Neural progenitor cell (in vitro differentiated cells): ENCODE results near the gene F2RL3. TPM values are rescaled to one million over a fixed set of nuclear protein-coding genes. Genes with fewer than 3 reads are reported as not detected.

Source experiments
- DNase-seq: peaks from one replicate; pipeline ENCODE4 v3.0.0-alpha.2; 2016; ENCODE audit warnings: low spot score
- H2AFZ ChIP-seq: fragments of 200-600 bp; sonication (generic); replicated peaks from 2 replicates; pipeline ENCODE4 v1.6.1; 2016; ENCODE audit warnings: antibody characterized with exemption
- H3F3A ChIP-seq: fragments of 200-600 bp; sonication (generic); 2 replicates; pipeline ENCODE4 v1.6.1; 2016; ENCODE audit warnings: antibody characterized with exemption, low read depth
- H3K27ac ChIP-seq: fragments of 200-600 bp; sonication (generic); 2 replicates; pipeline ENCODE4 v1.5.1; 2016; ENCODE audit warnings: mild to moderate bottlenecking
- H3K27me3 ChIP-seq: fragments of 200-600 bp; sonication (generic); 2 replicates; pipeline ENCODE4 v1.6.1; 2016; ENCODE audit warnings: mild to moderate bottlenecking, moderate library complexity
- H3K36me3 ChIP-seq: fragments of 200-600 bp; sonication (generic); 2 replicates; pipeline ENCODE4 v1.5.1; 2016
- H3K4me1 ChIP-seq: fragments of 200-600 bp; sonication (generic); 2 replicates; pipeline ENCODE4 v1.6.1; 2016; ENCODE audit warnings: mixed run types
- H3K4me2 ChIP-seq: fragments of 200-600 bp; sonication (generic); 2 replicates; pipeline ENCODE4 v1.6.1; 2016
- H3K4me3 ChIP-seq: fragments of 200-600 bp; sonication (generic); 2 replicates; pipeline ENCODE4 v1.5.1; 2016
- H3K79me2 ChIP-seq: fragments of 200-600 bp; sonication (generic); 2 replicates; pipeline ENCODE4 v1.6.1; 2016; ENCODE audit warnings: low read depth
- H3K9ac ChIP-seq: fragments of 200-600 bp; sonication (generic); 2 replicates; pipeline ENCODE4 v1.6.1; 2016
- H3K9me3 ChIP-seq: fragments of 200-600 bp; sonication (generic); 2 replicates; pipeline ENCODE4 v1.5.1; 2016; ENCODE audit warnings: low read depth
- H4K20me1 ChIP-seq: fragments of 200-600 bp; sonication (generic); 2 replicates; pipeline ENCODE4 v1.6.1; 2016; ENCODE audit warnings: low read depth
- H3K27ac Mint-ChIP-seq: 3 replicates; pipeline ENCODE4 v1.8.0; 2021; ENCODE audit warnings: mixed read lengths
- H3K27me3 Mint-ChIP-seq: 2 replicates; pipeline ENCODE4 v1.8.0; 2022; ENCODE audit warnings: low read depth, mild to moderate bottlenecking, inconsistent platforms, moderate library complexity, mixed read lengths; ENCODE audit not compliant: insufficient read depth
- H3K36me3 Mint-ChIP-seq: 3 replicates; pipeline ENCODE4 v1.8.0; 2021; ENCODE audit warnings: mixed read lengths
- H3K4me1 Mint-ChIP-seq: 3 replicates; pipeline ENCODE4 v1.8.0; 2021; ENCODE audit warnings: mixed read lengths
- H3K4me3 Mint-ChIP-seq: 3 replicates; pipeline ENCODE4 v1.8.0; 2021; ENCODE audit warnings: mild to moderate bottlenecking, moderate library complexity, mixed read lengths
- H3K9me3 Mint-ChIP-seq: 3 replicates; pipeline ENCODE4 v1.8.0; 2020; ENCODE audit warnings: mixed read lengths
- EZH2 ChIP-seq: fragments of 200-600 bp; sonication (generic); IDR thresholded peaks from 2 replicates; pipeline ENCODE4 v1.6.1; 2017; ENCODE audit warnings: antibody characterized with exemption, mild to moderate bottlenecking, moderate library complexity
- EZH2phosphoT487 ChIP-seq: fragments of 200-600 bp; sonication (generic); IDR thresholded peaks from 2 replicates; pipeline ENCODE4 v1.6.1; 2017; ENCODE audit warnings: antibody characterized with exemption
- total RNA-seq: library from RNA; depleted of rRNA; stranded (reverse); fragments of >200 nt; gene quantifications from 2 replicates; pipeline ENCODE4 v1.2.3, GENCODE V29; 2015; ENCODE audit warnings: low replicate concordance
- TF ChIP-seq, protein P1 (sequence below): fragments of 200-600 bp; sonication (generic); IDR thresholded peaks from 2 replicates; pipeline ENCODE4 v1.5.1; 2017; ENCODE audit warnings: antibody characterized with exemption, mild to moderate bottlenecking

The F2RL3 gene
- total RNA-seq, 1 donor from 2014 or later = not detected

DNA sequence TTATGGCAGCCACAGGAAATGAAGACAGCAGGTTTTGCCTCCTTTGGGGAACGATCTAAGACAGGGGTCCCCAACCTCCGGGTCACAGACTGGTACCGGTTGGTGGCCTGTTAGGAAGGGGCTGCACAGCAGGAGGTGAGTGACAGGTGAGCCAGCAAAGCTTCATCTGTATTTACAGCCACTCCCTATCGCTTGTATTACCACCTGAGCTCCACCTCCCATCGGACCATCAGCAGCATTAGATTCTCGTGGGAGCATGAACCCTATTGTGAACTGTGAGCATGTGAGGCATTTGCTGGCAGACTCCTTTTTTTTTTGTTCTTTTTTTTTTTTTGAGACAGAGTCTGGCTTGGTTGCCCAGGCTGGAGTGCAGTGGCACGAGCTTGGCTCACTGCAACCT, 22.2 kb downstream of the F2RL3 start:
- Histone ChIP-seq H3F3A (no peaks in the 10 kb centered on the region), H3K27me3 (no peaks in the 10 kb centered on the region), H3K36me3 (no peaks in the 10 kb centered on the region), H3K4me2 (no peak overlapping the region), H4K20me1 (no peaks in the 10 kb centered on the region), H3K9me3 (peaks cover 8% of the 10 kb centered on the region), H3K27ac (no peak overlapping the region), H2AFZ (no peak overlapping the region), H3K79me2 (no peaks in the 10 kb centered on the region), H3K4me1 (no peaks in the 10 kb centered on the region), H3K9ac (no peak overlapping the region), H3K4me3 (no peak overlapping the region)
- no peak overlapping the region for H3K27ac Mint-ChIP-seq
- no peak overlapping the region for H3K4me3 Mint-ChIP-seq
- no peak for DNase-seq
- H3K9me3 Mint-ChIP-seq = peaks cover 28% of the 10 kb centered on the region
- TF ChIP-seq EZH2 (no peak), EZH2phosphoT487 (no peak)
- TF ChIP-seq, protein P1, sequence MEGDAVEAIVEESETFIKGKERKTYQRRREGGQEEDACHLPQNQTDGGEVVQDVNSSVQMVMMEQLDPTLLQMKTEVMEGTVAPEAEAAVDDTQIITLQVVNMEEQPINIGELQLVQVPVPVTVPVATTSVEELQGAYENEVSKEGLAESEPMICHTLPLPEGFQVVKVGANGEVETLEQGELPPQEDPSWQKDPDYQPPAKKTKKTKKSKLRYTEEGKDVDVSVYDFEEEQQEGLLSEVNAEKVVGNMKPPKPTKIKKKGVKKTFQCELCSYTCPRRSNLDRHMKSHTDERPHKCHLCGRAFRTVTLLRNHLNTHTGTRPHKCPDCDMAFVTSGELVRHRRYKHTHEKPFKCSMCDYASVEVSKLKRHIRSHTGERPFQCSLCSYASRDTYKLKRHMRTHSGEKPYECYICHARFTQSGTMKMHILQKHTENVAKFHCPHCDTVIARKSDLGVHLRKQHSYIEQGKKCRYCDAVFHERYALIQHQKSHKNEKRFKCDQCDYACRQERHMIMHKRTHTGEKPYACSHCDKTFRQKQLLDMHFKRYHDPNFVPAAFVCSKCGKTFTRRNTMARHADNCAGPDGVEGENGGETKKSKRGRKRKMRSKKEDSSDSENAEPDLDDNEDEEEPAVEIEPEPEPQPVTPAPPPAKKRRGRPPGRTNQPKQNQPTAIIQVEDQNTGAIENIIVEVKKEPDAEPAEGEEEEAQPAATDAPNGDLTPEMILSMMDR = no peak
- H3K27me3 Mint-ChIP-seq = peaks cover 7% of the 10 kb centered on the region
- peaks cover 4% of the 10 kb centered on the region for H3K36me3 Mint-ChIP-seq
- H3K4me1 Mint-ChIP-seq = no peaks in the 10 kb centered on the region

DNA sequence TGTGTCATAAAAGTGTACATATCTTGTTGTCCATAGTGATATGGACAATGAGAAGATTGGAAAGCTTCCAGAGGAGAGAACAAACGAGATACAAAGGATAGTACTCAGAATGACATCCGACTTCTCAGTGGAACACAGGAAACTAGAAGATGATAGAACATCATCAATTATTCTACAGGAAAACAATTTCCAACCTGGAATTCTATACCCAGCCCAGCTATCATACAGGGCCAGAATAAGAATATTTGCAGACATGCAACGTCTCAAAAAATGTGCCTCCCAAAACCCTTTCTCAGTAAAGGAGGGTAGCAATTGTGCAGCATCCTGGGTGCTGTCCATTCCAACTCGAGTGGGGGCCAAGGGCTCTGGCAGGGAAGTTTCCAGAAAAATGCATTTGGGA, 24.0 kb downstream of the F2RL3 start:
- Histone ChIP-seq H3K4me2 (no peak overlapping the region), H3K27ac (no peak overlapping the region), H3F3A (no peaks in the 10 kb centered on the region), H4K20me1 (no peaks in the 10 kb centered on the region), H3K4me1 (no peaks in the 10 kb centered on the region), H3K27me3 (no peaks in the 10 kb centered on the region), H3K9me3 (peaks cover 8% of the 10 kb centered on the region), H3K9ac (no peak overlapping the region), H2AFZ (no peak overlapping the region), H3K79me2 (no peaks in the 10 kb centered on the region), H3K4me3 (no peak overlapping the region), H3K36me3 (no peaks in the 10 kb centered on the region)
- TF ChIP-seq, protein P1 = no peak
- TF ChIP-seq EZH2 (no peak), EZH2phosphoT487 (no peak)
- H3K4me3 Mint-ChIP-seq = no peak overlapping the region
- peaks cover 4% of the 10 kb centered on the region for H3K36me3 Mint-ChIP-seq
- H3K27ac Mint-ChIP-seq = no peak overlapping the region
- peaks cover 7% of the 10 kb centered on the region for H3K27me3 Mint-ChIP-seq
- no peak for DNase-seq
- H3K4me1 Mint-ChIP-seq = no peaks in the 10 kb centered on the region
- peaks cover 28% of the 10 kb centered on the region for H3K9me3 Mint-ChIP-seq

DNA sequence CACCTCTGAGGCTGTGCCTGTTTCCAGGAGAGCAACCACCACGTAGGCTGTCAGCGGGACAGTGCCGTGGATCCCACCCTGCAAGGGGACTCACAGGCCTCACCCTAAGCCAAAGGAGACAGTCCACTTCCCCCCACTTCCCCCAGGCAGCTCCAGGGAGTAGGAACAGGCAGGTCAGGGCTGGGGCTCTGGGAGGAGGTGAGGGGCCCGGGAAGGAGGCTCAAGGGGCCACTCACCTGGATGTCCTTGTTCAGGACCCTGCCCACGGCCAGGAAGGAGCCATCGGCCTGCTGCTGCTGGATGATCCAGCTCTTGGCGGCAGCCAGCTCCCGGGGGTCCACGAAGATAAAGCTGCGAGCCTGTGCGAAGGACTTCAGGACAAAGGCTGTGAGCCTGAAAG, 25.6 kb downstream of the F2RL3 start:
- no peaks in the 10 kb centered on the region for H3K27me3 ChIP-seq
- no peaks in the 10 kb centered on the region for H3F3A ChIP-seq
- no peaks in the 10 kb centered on the region for H3K4me1 ChIP-seq

More for the DNA sequence above, 25.6 kb downstream of the F2RL3 start:
- Histone ChIP-seq H3K36me3 (no peaks in the 10 kb centered on the region), H3K9me3 (peaks cover 8% of the 10 kb centered on the region), H3K4me3 (no peak overlapping the region), H2AFZ (no peak overlapping the region), H3K4me2 (no peak overlapping the region), H3K79me2 (no peaks in the 10 kb centered on the region), H3K27ac (no peak overlapping the region), H4K20me1 (no peaks in the 10 kb centered on the region), H3K9ac (no peak overlapping the region)
- no peak for TF ChIP-seq EZH2phosphoT487
- TF ChIP-seq EZH2 = no peak
- TF ChIP-seq, protein P1 = no peak
- no peak overlapping the region for H3K27ac Mint-ChIP-seq
- peaks cover 30% of the 10 kb centered on the region for H3K9me3 Mint-ChIP-seq
- H3K27me3 Mint-ChIP-seq = peaks cover 4% of the 10 kb centered on the region
- peaks cover 4% of the 10 kb centered on the region for H3K36me3 Mint-ChIP-seq
- no peak for DNase-seq
- H3K4me3 Mint-ChIP-seq = no peak overlapping the region
- H3K4me1 Mint-ChIP-seq = no peaks in the 10 kb centered on the region
